Thyroid gland (tissue), 4 donors: Measurements from ENCODE around the gene RASSF4. TPM values are rescaled to one million over a fixed set of nuclear protein-coding genes. Genes with fewer than 3 reads are reported as not detected.

Source experiments
- DNase-seq, 2 donors: peaks; one replicate each; pipeline ENCODE4 v3.0.0-alpha.2; 2019
- H3K27ac ChIP-seq, 3 donors: fragments of 200-600 bp; sonication (generic); 1 replicate in 2 of 3; 2 replicates in 1 of 3; pipeline ENCODE4 v1.5.1; 2016 to 2019; ENCODE audit warnings: mild to moderate bottlenecking in 1 of 3, moderate library complexity in 1 of 3
- H3K27me3 ChIP-seq: fragments of 200-600 bp; sonication (generic); one replicate; pipeline ENCODE4 v1.5.1; 2019
- H3K36me3 ChIP-seq, 2 donors: fragments of 200-600 bp; sonication (generic); one replicate each; pipeline ENCODE4 v1.5.1; 2016 to 2019
- H3K4me1 ChIP-seq, 2 donors: fragments of 200-600 bp; sonication (generic); one replicate each; pipeline ENCODE4 v1.5.1; 2017 to 2019
- H3K4me3 ChIP-seq, 3 donors: fragments of 200-600 bp; sonication (generic); replicated peaks in 1 of 3; 1 replicate in 2 of 3; 2 replicates in 1 of 3; pipeline ENCODE4 v1.5.1; 2016; ENCODE audit warnings: mild to moderate bottlenecking in 1 of 3
- H3K9me3 ChIP-seq: fragments of 200-600 bp; sonication (generic); one replicate; pipeline ENCODE4 v1.5.1; 2017
- POLR2A ChIP-seq, 2 donors: fragments of 450-650 bp; IDR thresholded peaks; one replicate each; pipeline ENCODE4 v1.6.1; 2017; ENCODE audit warnings: antibody characterized with exemption in 2 of 2, mild to moderate bottlenecking in 2 of 2, moderate library complexity in 1 of 2
- WGBS, 2 donors: methylation state at CpG; one replicate each; pipeline ENCODE4 v1.1.5; 2017; 5-methylcytosine and 5-hydroxymethylcytosine counted together
- intact Hi-C: fragments of 100-400 bp; cut with DNase I; formaldehyde crosslinking; loops from one replicate; pipeline ENCODE4 v1.15.1; 2023
- total RNA-seq, 4 donors: library from RNA; depleted of rRNA; stranded (reverse); fragments of >200 nt; gene quantifications; one replicate each; pipeline ENCODE4 v1.2.3, GENCODE V29; 2016
- TF ChIP-seq, protein P1 (sequence below), 6 experiments: fragments of 200-600 bp in 3 of 6; fragments of 450-650 bp in 3 of 6; sonication (generic) in 3 of 6; IDR thresholded peaks; one replicate each; pipeline ENCODE4 v1.5.1; 2016 to 2019; ENCODE audit warnings: antibody characterized with exemption in 6 of 6, mild to moderate bottlenecking in 2 of 6, inconsistent platforms in 1 of 6, moderate library complexity in 1 of 6

RASSF4 gene
- total RNA-seq, 4 donors from 2014 or later: 175 to 226 (median 203) TPM

DNA sequence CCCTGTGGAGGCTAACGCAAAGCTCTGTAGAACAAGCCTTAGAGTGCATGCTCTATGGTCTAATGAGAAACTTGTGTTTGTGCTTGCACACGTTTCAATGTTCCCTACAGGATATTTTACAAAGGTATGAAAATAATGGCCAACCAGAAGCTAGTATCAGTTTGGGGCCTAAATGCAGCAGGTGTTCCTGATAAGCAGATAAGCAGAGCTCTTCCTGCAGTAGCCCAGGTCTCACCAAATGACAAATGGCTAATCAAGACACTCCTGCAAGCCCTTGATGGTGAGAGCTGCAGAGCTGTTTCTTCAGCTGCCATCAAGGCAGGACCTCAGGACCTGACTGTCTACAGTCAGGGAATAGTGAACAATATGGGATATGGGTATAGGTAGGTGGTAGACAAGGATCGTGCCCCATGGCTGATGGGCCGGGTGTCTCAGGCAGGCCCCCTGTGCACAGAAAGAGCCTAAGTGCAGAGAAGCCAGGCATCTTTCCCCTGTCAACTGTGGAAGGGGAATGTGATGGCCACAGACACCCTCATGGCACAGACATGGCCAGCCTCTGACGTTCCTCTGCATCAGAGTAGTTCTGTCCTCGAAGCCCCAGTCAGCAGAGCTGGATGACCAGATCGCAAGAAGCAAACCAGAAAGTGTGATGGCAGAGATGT, 23.2 kb upstream of the RASSF4 start:
- H3K4me1 ChIP-seq: peaks cover 6 to 25% of the 10 kb centered on the region in 2 donors
- no peaks in the 10 kb centered on the region for H3K36me3 ChIP-seq
- TF ChIP-seq, protein P1, sequence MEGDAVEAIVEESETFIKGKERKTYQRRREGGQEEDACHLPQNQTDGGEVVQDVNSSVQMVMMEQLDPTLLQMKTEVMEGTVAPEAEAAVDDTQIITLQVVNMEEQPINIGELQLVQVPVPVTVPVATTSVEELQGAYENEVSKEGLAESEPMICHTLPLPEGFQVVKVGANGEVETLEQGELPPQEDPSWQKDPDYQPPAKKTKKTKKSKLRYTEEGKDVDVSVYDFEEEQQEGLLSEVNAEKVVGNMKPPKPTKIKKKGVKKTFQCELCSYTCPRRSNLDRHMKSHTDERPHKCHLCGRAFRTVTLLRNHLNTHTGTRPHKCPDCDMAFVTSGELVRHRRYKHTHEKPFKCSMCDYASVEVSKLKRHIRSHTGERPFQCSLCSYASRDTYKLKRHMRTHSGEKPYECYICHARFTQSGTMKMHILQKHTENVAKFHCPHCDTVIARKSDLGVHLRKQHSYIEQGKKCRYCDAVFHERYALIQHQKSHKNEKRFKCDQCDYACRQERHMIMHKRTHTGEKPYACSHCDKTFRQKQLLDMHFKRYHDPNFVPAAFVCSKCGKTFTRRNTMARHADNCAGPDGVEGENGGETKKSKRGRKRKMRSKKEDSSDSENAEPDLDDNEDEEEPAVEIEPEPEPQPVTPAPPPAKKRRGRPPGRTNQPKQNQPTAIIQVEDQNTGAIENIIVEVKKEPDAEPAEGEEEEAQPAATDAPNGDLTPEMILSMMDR (IDR thresholded peaks at IDR 0.05): no peak
- no peak for TF ChIP-seq POLR2A (IDR thresholded peaks at IDR 0.05)
- no peak for DNase-seq
- H3K27me3 ChIP-seq: no peaks in the 10 kb centered on the region
- no peaks in the 10 kb centered on the region for H3K9me3 ChIP-seq
- 93 to 95% methylated on average over 7 of the region's 7 CpGs for WGBS, 2 donors
- no peak overlapping the region for H3K27ac ChIP-seq
- H3K4me3 ChIP-seq: no peak overlapping the region
- intact Hi-C loops: no loop called here

DNA sequence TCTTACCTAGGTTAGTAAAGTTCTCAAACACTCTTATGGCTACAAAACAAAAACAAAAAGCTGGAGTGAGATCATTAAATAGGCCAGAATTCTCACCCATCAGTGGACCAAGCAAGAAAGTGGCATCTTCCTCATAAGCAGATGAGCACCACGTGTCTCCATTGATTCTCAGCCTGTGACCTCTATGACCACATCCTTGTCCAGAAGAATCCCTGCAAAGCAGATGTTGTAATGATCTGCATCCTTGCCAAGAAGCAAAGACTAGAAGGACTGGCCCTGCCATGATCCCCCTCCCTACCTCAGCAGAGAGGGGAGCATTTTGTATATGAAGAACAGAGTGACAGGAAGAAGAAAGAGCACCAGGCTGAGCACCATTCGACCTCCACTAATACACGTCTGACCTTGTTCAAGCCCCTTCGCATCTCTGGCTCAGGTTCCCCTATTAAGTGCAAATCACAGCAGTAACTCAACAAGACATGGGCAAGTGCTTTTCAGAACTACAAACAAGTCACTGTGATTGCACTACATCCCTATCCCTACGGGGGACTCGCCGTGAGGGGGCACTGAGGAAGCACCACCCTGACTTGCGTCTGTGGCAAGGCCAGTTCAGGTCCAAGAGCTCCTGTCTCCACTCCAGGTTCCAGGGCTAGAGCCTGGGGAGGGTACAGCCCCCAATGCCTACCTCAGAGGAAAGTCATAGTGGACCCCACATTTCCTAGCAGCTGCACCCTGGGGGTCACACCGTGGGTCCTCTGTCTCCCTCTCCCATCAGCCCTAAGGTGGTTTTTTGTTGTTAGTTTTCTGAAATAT, 22.2 kb upstream of the RASSF4 start:
- Histone ChIP-seq H3K36me3 (no peaks in the 10 kb centered on the region), H3K4me1 (peaks cover 6 to 22% of the 10 kb centered on the region in 2 donors), H3K4me3 (no peak overlapping the region), H3K9me3 (no peaks in the 10 kb centered on the region), H3K27ac (no peak overlapping the region), H3K27me3 (no peaks in the 10 kb centered on the region)
- TF ChIP-seq POLR2A (IDR thresholded peaks at IDR 0.05): no peak
- TF ChIP-seq, protein P1 (IDR thresholded peaks at IDR 0.05): no peak
- intact Hi-C loops: no loop called here
- DNase-seq: no peak
- WGBS, 2 donors: 84 to 86% methylated on average over 9 of the region's 9 CpGs

DNA sequence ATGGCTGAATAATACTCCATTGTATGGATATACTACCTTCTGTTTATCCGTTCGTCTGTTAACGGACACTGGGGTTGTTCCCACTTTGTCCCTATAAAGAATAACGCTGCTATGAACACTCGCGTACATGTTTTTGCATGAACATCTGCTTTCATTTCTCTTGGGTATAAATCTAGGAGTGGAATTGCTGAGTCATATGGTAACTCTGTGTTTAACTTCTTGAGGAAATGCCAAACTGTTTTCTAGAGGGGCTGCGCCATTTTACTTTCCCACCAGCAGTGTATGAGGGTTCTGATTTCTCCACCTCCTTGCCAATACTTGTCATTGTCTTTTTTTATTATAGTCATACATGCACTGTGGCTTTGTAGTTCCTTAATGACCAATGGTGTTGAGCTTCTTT, 20.6 kb upstream of the RASSF4 start:
- intact Hi-C loops: no loop called here
- TF ChIP-seq, protein P1 (IDR thresholded peaks at IDR 0.05): no peak
- TF ChIP-seq POLR2A (IDR thresholded peaks at IDR 0.05): no peak
- Histone ChIP-seq H3K9me3 (no peaks in the 10 kb centered on the region), H3K27me3 (no peaks in the 10 kb centered on the region), H3K27ac (no peak overlapping the region), H3K36me3 (no peaks in the 10 kb centered on the region), H3K4me1 (peaks cover 0 to 6% of the 10 kb centered on the region in 2 donors), H3K4me3 (no peak overlapping the region)
- DNase-seq: no peak
- WGBS, 2 donors: 88 to 90% methylated on average over 7 of the region's 7 CpGs

DNA sequence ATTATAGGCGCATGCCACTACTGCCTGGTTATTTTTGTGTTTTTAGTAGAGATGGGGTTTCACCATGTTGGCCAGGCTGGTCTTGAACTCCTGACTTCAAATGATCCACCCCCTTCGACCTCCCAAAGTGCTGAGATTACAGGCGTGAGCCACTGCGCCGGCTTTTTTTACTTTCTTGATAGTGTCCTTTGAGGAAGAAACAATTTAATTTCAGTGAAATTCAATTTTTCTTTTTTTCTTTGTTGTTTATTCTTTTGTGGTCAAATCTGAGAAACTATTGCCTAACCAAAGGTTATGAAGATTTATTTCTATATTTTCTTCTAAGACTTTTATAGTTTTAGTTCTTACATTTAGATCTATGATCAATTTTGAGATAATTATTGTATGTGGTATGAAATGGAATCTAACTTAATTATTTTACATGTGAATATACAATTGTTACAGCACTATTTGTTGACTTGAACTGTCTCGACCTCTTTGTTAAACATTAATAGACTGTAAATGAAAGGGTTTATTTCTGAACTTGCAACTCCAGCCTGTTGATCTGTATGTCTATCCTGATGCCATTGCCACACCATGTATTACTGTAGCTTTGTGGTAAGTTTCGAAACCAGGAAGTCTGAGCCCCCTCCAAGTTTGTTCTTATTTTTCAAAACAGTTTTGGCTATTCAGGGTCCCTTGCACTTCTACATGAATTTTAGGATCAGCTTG, 19.8 kb upstream of the RASSF4 start:
- Histone ChIP-seq H3K36me3 (no peaks in the 10 kb centered on the region), H3K4me3 (no peak overlapping the region), H3K27ac (no peak overlapping the region), H3K9me3 (no peaks in the 10 kb centered on the region), H3K4me1 (no peaks in the 10 kb centered on the region), H3K27me3 (no peaks in the 10 kb centered on the region)
- no peak for DNase-seq
- 91% methylated on average over 7 of the region's 7 CpGs for WGBS, 2 donors
- intact Hi-C loops: no loop called here
- no peak for TF ChIP-seq POLR2A (IDR thresholded peaks at IDR 0.05)
- TF ChIP-seq, protein P1 (IDR thresholded peaks at IDR 0.05): no peak
